HG03354 (cell line): ENCODE results near the gene REP15.

Source experiments
- ATAC-seq: cut with Tn5 transposase; IDR thresholded peaks from one replicate; pipeline ENCODE4 v1.9.1; 2021; ENCODE audit warnings: mild to moderate bottlenecking; ENCODE audit not compliant: unreplicated experiment, poor library complexity, severe bottlenecking

Gene REP15

GRCh38 chr12:27696293-27696652 is at the start of gene REP15:
Gene REP15 (plus strand): TSS chr12:27696447. CDS start chr12:27696563, 116 bp downstream.
- ATAC-seq, result no peak

- ATAC-seq, result no peak
Observed at GRCh38 chr12:27650011-27650410, 46.2 kb upstream of the REP15 start.

- no peak for ATAC-seq
Observed at GRCh38 chr12:27651201-27651600, 45.0 kb upstream of the REP15 start.

- ATAC-seq, result no peak
Observed at GRCh38 chr12:27652174-27652763, 44.0 kb upstream of the REP15 start.

- ATAC-seq, result no peak
Observed at GRCh38 chr12:27653661-27654060, 42.6 kb upstream of the REP15 start.

- peak; percentile 70 for ATAC-seq
Observed at GRCh38 chr12:27655476-27655875, 40.8 kb upstream of the REP15 start.

GRCh38 chr12:27657296-27657695 is 39.0 kb upstream of the REP15 start:
- ATAC-seq, result no peak

- ATAC-seq, result no peak
Observed at GRCh38 chr12:27665704-27666103, 30.5 kb upstream of the REP15 start.

- ATAC-seq, result no peak
Observed at GRCh38 chr12:27666510-27666909, 29.7 kb upstream of the REP15 start.

- ATAC-seq, result no peak
Observed at GRCh38 chr12:27667540-27667939, 28.7 kb upstream of the REP15 start.

GRCh38 chr12:27672051-27672450 is 24.2 kb upstream of the REP15 start:
- ATAC-seq, result no peak

GRCh38 chr12:27672643-27673042 is 23.6 kb upstream of the REP15 start:
- ATAC-seq, result no peak

GRCh38 chr12:27673101-27673718 is 23.0 kb upstream of the REP15 start:
- ATAC-seq, result no peak

GRCh38 chr12:27674989-27675388 is 21.3 kb upstream of the REP15 start:
- no peak for ATAC-seq

GRCh38 chr12:27680619-27681018 is 15.6 kb upstream of the REP15 start:
- ATAC-seq, result no peak

GRCh38 chr12:27682534-27682933 is 13.7 kb upstream of the REP15 start:
- no peak for ATAC-seq

GRCh38 chr12:27685274-27685673 is 11.0 kb upstream of the REP15 start:
- no peak for ATAC-seq

- ATAC-seq, result no peak
Observed at GRCh38 chr12:27686147-27686546, 10.1 kb upstream of the REP15 start.

GRCh38 chr12:27688671-27689070 is 7.6 kb upstream of the REP15 start:
- ATAC-seq, result no peak

- ATAC-seq, result no peak
Observed at GRCh38 chr12:27689558-27690180, 6.6 kb upstream of the REP15 start.

GRCh38 chr12:27693403-27693802 is 2.8 kb upstream of the REP15 start:
- ATAC-seq, result no peak
